Activated T-helper 1 cell treated with anti-CD3 and anti-CD28 coated beads, Interleukin-2, amount 50 U/mL, for 16 hours (primary cell): ENCODE measurements around the gene LTK.

Experiments
- DNase-seq, 2 donors: peaks; one replicate each; pipeline ENCODE4 v3.0.0-alpha.2; 2020; ENCODE audit warnings: low read depth in 1 of 2, low spot score in 1 of 2

The LTK gene

GRCh38 chr15:41499109-41499851 is 14.3 kb downstream of the LTK start:
- DNase-seq, result no peak

- no peak for DNase-seq
Measured at GRCh38 chr15:41498657-41499056, 15.0 kb downstream of the LTK start.

- no peak for DNase-seq
Measured at GRCh38 chr15:41495736-41496599, 17.7 kb downstream of the LTK start.

DNA sequence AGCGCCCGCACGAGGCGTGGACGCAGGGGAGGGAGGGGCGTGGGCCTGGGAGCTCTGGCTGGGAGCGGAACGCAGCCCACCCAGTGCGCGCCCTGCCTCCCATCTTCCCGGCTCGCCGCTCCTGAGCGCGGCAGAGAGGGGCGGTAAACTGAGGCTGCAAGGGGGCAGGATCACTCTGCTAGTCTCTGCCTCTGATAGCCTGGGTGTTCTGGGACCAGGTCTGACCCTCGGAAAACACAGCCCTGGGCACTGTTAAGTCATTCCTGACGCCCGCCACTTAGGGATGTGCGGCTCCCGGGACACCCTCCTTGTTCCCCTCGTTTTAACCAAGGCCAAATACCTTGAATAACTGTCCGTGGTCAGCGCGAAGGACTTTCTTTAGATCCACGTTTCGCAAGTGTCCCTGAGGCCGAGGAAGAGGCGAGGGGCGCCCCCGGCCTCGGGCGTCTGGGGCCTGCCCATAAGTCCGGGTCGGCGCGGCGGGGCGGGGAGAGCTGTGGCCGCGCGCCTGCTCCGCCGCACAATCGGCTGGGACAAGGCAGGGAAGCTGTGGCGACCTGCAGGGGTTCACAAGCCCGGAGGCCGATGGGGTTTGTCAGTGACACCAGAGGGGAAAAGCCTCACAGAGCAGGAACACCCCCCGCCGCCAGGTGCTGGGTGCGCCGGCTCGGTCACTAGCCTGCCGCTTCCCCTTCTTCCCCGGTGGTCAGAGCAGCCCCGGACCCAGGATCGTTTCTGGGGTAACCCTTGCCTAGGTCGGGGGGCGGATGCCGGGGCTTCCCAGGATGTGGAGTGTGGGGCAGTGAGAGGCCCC is 18.5 kb downstream of the LTK start:
- no peak for DNase-seq

- DNase-seq, result no peak
Measured at GRCh38 chr15:41494190-41494921, 19.3 kb downstream of the LTK start.

DNA sequence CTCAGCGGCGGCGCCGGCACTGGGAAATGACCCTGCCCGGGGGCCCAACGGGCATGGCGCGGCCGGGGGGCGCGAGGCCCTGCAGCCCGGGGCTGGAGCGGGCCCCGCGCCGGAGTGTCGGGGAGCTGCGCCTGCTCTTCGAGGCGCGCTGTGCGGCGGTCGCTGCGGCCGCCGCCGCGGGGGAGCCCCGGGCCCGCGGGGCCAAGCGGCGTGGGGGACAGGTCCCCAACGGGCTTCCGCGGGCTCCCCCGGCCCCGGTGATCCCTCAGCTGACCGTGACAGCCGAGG is 19.8 kb downstream of the LTK start:
- DNase-seq, result no peak

DNA sequence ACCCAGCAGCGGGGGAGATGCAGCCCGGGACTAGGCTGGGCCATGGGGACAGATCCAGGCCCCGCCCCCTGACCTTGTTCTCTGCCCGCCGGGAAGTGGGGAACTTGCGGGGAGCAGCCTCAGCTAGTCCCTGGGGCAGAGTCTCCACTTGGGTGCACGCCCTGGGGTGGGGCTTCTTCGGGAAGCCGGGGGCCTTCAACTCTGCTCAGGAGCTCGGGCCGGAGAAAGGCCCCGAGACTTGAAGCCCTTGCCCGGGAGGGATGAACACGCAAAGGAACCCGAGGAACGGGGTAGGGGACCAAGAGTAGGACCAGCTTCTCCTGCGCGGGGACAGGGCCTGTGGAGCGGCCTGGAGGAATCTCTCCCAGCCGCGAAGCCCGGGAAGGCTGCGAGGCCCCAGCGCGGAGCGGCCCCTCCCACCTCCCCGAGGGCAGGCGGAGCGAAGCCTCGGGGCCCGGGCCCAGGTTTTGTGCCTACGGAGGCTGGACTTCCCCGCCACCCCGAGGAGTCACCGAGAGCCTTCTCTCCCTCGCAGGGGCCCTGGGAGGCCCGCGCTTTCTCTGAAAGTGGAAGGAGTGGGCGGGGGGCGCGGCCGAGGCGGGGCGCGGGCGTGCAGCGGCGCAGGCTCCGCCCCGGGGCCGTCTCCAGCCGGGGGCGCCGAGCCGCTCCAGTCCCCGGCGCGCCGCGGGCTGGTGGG is 20.3 kb downstream of the LTK start, which contains the start of gene ITPKA:
Gene ITPKA, plus strand, starts transcription at position 670 of the 697 bp plus-strand sequence. CDS start 54 bp downstream, outside the sequence.
- peak in 1 of 2 donors; percentile 80 for DNase-seq

- DNase-seq, result no peak
Measured at GRCh38 chr15:41492597-41493204, 20.9 kb downstream of the LTK start.

DNA sequence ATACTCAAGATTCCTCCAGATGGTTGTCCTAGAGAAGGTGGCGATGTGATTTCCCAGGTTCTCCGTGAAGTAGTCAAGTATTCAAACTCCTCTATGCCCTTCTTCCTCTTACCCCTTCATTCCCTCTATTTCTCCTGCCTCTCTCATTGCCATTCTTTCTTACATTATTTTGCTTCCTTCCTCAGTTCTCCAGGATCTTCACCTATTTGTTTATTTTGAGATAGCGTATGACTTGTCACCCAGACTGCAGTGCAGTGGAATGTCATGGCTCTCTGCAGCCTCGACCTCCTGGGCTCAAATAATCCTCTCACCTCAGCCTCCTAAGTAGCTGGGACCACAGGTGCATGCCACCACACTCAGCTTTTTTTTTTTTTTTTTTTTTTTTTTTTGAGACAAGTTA is 21.7 kb downstream of the LTK start:
- DNase-seq, result no peak

- DNase-seq, result no peak
Measured at GRCh38 chr15:41490355-41490754, 23.3 kb downstream of the LTK start.

- no peak for DNase-seq
Measured at GRCh38 chr15:41489641-41490040, 24.0 kb downstream of the LTK start.

DNA sequence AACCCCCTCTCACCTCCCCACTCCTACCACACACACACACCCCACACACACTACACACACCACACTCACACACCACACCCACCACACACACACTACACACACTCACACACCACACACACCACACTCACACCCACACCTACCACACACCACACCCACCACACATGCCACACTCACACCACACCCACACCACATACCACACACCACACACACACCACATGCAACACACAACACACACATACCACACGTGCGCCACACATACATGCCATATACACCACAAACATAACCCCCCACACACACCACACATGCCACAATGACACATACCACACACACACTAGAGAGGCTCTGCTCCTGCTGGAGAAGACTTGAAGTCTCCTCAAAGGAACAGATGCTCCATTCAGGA is 25.8 kb downstream of the LTK start:
- DNase-seq, result no peak

- no peak for DNase-seq
Measured at GRCh38 chr15:41487381-41487780, 26.2 kb downstream of the LTK start.

DNA sequence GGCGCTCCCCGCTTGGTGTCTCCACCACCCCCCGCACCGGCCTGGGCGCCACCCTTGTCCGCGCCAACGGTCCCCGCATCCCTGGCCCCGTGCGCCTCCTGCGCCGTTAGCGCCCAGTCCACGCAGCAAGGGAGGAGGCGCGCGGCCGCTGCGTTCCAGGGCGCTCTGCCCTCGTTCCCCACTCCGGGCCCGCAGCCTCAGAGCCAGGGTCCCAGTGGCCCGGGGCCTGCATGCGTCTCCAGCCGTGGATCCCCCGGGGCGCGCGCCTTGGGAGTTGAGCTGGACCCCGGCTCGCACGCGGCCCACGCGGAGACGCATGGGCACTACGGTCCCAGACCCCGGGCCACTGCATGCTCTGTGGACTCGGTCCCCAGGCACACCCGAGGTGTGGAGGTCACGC is 27.3 kb downstream of the LTK start:
- DNase-seq, result no peak

DNA sequence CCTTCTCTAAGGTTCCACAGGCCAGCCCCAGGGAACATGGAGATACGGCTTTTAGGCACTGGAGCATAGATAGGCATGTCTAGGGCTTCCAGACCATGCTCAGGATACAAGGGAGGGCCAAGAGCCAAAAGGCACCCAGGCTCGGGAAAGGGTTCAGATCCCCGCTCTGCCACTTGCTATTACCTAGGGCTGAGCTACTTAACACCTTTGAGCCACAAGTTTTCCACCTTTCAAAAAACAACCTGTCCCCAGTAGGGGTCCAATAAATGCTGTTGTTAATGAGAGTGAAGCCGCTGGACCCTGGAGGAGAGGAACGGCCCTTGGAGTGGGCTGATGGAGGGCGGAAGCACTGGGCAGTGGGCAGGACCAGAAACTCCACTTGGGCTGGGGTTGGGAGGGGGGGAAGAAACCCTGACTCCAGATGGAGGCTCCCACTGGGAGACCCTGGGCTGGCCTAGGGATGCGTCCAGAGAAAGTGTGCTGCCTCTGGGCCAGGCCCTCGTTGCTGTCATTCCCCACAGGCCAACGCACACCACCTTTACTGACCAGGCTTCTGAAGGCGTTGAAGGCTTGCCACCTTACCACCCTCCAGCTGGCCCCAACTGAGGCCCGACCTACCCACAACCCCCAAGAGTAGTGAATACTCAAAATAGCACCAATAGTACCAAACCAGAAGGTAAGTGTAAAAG is 28.5 kb downstream of the LTK start:
- no peak for DNase-seq

DNA sequence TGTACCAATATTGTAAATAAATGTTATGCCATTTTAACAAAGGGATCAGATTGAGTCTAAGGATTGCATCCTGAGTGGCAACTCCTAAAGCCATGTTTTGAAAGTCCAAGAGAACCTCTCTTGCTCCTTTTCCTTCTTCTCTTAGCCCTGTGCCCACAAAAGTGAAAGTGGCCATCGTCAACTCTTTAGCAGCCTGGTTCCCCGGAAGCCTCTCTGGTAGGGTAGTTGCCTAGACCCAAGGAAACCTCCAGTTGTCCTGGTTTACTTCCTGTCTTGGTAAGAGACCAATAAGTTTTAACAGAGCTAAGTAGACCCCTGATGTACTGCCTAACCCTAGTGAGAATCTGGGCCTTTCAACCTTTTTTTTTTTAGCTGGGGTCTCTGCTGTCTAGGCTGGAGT is 30.1 kb downstream of the LTK start:
- DNase-seq, result no peak

DNA sequence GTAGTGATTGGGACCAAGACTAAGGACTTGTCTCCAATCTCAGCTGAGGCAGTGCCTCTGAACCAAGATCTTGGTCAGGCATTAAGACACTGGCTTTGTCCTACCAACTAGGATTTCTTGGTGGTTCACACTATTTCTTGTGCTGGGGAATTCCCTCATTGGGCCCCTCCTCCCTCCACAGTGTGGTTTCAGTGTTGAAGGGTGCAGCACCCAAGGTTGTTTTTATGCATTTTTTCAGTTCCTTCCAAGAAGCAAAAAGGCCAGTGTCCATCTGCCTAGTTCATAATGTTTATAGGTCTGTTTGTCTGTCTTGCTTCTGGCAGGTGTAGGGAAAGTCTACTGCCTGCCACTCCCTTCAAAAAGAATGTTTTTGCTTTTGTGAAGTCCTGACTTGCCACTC is 30.5 kb downstream of the LTK start:
- no peak for DNase-seq

DNA sequence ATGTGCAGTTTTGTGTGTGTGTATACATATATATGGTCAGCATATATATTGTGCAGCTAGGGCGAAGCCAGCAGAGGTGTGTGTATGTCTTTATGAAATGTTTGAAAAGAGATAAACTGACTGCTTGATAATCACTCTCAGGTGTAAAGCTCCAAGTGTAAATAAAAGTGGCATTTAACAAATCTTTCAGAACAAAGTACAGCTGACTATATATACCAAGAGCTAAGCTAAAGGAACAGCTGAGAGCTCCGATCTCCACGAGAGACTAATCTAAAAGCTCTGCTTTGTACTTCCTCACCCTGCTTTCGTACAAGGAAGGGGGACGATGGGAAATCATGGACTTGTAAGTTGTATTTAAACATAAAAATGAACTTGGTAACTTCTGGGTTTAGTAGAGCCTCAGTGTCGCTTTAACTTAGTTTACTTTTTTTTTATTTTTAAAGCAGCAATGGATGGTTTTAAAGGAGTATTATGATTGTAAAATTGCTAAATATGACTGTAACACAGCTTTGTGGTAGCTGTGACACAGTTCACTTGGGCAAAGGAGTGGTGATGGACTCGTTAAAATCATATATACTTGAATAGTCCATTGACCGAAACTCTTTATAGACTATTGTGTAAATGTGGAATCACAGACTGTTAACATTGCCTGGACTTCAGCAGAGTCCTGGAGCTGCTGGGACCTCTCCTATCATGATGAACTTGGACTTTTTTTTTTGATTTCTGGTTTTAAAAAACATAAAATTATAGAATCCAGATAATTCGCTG is 31.3 kb downstream of the LTK start:
- DNase-seq, result no peak
